ENCODE measurements around the gene ADCY1.

DNA sequence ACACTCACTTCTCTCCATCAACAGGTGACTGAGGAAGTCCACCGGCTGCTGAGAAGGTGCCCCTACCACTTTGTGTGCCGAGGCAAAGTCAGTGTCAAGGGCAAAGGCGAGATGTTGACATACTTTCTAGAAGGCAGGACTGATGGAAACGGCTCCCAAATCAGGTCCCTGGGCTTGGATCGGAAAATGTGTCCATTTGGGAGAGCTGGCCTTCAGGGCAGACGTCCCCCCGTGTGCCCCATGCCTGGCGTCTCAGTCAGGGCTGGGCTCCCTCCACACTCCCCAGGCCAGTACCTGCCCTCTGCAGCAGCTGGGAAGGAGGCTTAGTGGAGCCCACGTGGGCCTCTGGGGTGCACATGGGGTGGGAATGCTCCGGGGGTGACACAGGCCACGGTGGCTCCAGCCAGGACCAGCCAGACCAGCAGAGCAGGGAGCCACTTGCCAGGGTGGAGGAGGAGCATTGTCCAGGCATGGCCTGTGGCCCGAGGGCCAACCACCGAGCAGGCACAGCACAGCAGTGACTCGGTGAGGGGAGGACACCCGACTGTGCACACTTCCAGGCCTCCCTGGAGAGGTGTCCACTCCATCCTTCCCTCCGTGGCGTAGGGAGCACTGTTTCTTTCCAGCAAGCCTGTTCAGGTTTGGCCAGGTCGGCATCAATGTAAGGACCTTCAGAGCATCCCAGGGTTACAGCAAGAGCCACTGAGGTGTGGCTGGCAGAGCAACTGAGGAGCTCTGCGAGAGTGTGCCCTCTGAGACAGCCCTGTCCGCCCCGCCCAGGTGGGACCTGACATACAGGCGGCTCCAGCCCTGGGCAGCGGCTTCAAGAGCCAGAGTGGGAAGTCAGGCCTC lies 139.7 kb downstream of the ADCY1 start:
- no peak for TF ChIP-seq POLR2A (IDR thresholded peaks at IDR 0.05)
- no peak for TF ChIP-seq CTCF (IDR thresholded peaks at IDR 0.05)

Measured in Peyer's patch (tissue), 4 donors.